Tibial nerve (tissue), 3 donors: Measurements from ENCODE around the gene GDPGP1.
A peak's percentile ranks its signal among the peaks of the same experiment; 100 is the strongest.
"Not testable (repeated sequence)": the region's sequence is repeated elsewhere in the genome, so short reads cannot be mapped to it uniquely, and the experiment has no call there.

ENCODE experiments used
- CTCF ChIP-seq, 5 experiments: fragments of 200-600 bp in 3 of 5; fragments of 450-650 bp in 2 of 5; sonication (generic) in 3 of 5; IDR thresholded peaks; one replicate each; pipeline ENCODE4 v1.5.1; 2016 to 2019; ENCODE audit warnings: antibody characterized with exemption in 5 of 5, mild to moderate bottlenecking in 3 of 5, moderate library complexity in 2 of 5
- POLR2A ChIP-seq, 2 donors: fragments of 450-650 bp; IDR thresholded peaks; one replicate each; pipeline ENCODE4 v1.6.1; 2017; ENCODE audit warnings: antibody characterized with exemption in 2 of 2, mild to moderate bottlenecking in 2 of 2, moderate library complexity in 2 of 2

- TF ChIP-seq CTCF (IDR thresholded peaks at IDR 0.05), result peak; percentile 56 to 84 (median 68)
- TF ChIP-seq POLR2A (IDR thresholded peaks at IDR 0.05), result not testable (repeated sequence)
Observed at GRCh38 chr15:90293040-90293810, 59.2 kb downstream of the GDPGP1 start.
